ENCODE measurements around the gene SLC7A5.

SLC7A5 gene

GRCh38 chr16:87849419-87850008, 19.8 kb downstream of the SLC7A5 start:
- H3K27ac ChIP-seq, result no peak overlapping the region
- no peaks in the 10 kb centered on the region for H3K27me3 ChIP-seq (replicated peaks)
- TF ChIP-seq CTCF (IDR thresholded peaks at IDR 0.05; ENCODE audit: low read depth, low read length, missing control alignments), result no peak
- DNase-seq, result no peak
- no peak overlapping the region for H3K4me3 ChIP-seq (ENCODE audit: low read depth, low read length)
- peaks cover 67% of the 10 kb centered on the region for H3K36me3 ChIP-seq (replicated peaks)
- in situ Hi-C loops (cut with HindIII; ENCODE audit: low pct_ligation_motif_present, low sequenced_read_pairs), result no loop called here

GRCh38 chr16:87848676-87849345, 20.5 kb downstream of the SLC7A5 start:
- no peak for TF ChIP-seq CTCF (IDR thresholded peaks at IDR 0.05; ENCODE audit: low read depth, low read length, missing control alignments)
- no peak for DNase-seq
- Histone ChIP-seq H3K36me3 (replicated peaks) (peaks cover 74% of the 10 kb centered on the region), H3K4me3 (ENCODE audit: low read depth, low read length) (no peak overlapping the region), H3K27me3 (replicated peaks) (no peaks in the 10 kb centered on the region), H3K27ac (no peak overlapping the region)
- in situ Hi-C loops (cut with HindIII; ENCODE audit: low pct_ligation_motif_present, low sequenced_read_pairs), result no loop called here

- Histone ChIP-seq H3K27ac (no peak overlapping the region), H3K4me3 (ENCODE audit: low read depth, low read length) (no peak overlapping the region), H3K27me3 (replicated peaks) (no peaks in the 10 kb centered on the region), H3K36me3 (replicated peaks) (peaks cover 80% of the 10 kb centered on the region)
- in situ Hi-C loops (cut with HindIII; ENCODE audit: low pct_ligation_motif_present, low sequenced_read_pairs), result no loop called here
- no peak for DNase-seq
- TF ChIP-seq CTCF (IDR thresholded peaks at IDR 0.05; ENCODE audit: low read depth, low read length, missing control alignments), result no peak
Observed at GRCh38 chr16:87847785-87848675, 21.3 kb downstream of the SLC7A5 start.

- Histone ChIP-seq H3K4me3 (ENCODE audit: low read depth, low read length) (no peak overlapping the region), H3K36me3 (replicated peaks) (peaks cover 80% of the 10 kb centered on the region), H3K27me3 (replicated peaks) (no peaks in the 10 kb centered on the region), H3K27ac (no peak overlapping the region)
- DNase-seq, result no peak
- in situ Hi-C loops (cut with HindIII; ENCODE audit: low pct_ligation_motif_present, low sequenced_read_pairs), result no loop called here
- TF ChIP-seq CTCF (IDR thresholded peaks at IDR 0.05; ENCODE audit: low read depth, low read length, missing control alignments), result no peak
Observed at GRCh38 chr16:87847467-87847784, 21.9 kb downstream of the SLC7A5 start.

GRCh38 chr16:87846705-87847466, 22.4 kb downstream of the SLC7A5 start:
- H3K4me3 ChIP-seq (ENCODE audit: low read depth, low read length), result no peak overlapping the region
- H3K36me3 ChIP-seq (replicated peaks), result peaks cover 77% of the 10 kb centered on the region
- in situ Hi-C loops (cut with HindIII; ENCODE audit: low pct_ligation_motif_present, low sequenced_read_pairs), result no loop called here
- TF ChIP-seq CTCF (IDR thresholded peaks at IDR 0.05; ENCODE audit: low read depth, low read length, missing control alignments), result no peak
- H3K27me3 ChIP-seq (replicated peaks), result no peaks in the 10 kb centered on the region
- no peak overlapping the region for H3K27ac ChIP-seq
- DNase-seq, result no peak

Measured in brain microvascular endothelial cell (primary cell).